GM18511 (cell line): ENCODE data around the gene LGR5.
A peak's percentile ranks its signal among the peaks of the same experiment; 100 is the strongest.

Experiments
- ATAC-seq: cut with Tn5 transposase; IDR thresholded peaks from one replicate; pipeline ENCODE4 v1.9.1; 2021; ENCODE audit warnings: mild to moderate bottlenecking, moderate library complexity; ENCODE audit not compliant: unreplicated experiment

The LGR5 gene

GRCh38 chr12:71436696-71437095 is 2.9 kb upstream of the LGR5 start:
- ATAC-seq: no peak

DNA sequence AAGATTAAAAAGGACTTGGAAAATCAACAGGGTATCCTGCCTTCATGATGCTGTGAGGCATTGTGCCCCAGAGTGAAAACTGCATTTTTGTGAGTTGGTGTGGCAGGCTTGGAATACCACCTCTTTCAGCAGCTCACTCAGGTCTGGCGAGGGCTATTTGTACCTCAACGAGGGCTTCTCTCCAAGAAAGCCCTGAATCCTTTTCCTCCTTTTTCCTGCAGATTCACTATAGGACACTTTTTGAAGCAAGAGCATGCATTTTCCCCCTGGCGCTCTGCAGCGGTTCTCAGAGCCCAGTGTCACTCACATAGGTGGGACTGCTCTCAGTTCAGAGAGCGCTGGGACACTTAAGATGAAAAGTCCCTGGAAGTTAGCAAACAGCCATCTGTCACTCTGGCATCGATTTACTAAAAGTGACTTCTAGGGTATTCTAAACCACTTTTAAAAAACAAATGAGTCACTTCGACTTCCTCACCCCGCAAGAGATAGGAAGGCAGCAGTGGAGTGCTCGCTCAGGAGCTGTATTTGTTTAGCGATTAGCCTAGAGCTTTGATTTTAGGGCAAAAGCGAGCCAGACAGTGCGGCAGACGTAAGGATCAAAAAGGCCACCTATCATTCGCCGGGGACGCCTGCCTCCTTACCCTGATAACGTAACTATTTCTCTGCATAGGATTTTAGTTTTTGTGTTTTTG is 782 bp upstream of the LGR5 start:
- ATAC-seq: no peak

DNA sequence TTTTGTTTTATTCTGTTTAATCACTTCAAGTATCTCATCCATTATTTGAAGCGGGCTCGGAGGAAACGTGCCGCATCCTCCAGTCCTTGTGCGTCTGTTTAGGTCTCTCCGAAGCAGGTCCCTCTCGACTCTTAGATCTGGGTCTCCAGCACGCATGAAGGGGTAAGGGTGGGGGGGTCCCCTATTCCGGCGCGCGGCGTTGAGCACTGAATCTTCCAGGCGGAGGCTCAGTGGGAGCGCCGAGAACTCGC is 311 bp upstream of the LGR5 start:
- peak; percentile 21 for ATAC-seq

- no peak for ATAC-seq
Observed at GRCh38 chr12:71440345-71440762, 756 bp downstream of the LGR5 start.

GRCh38 chr12:71440763-71441748 is 1.5 kb downstream of the LGR5 start:
- peak; percentile 61 for ATAC-seq

GRCh38 chr12:71441836-71442566 is 2.4 kb downstream of the LGR5 start:
- no peak for ATAC-seq

DNA sequence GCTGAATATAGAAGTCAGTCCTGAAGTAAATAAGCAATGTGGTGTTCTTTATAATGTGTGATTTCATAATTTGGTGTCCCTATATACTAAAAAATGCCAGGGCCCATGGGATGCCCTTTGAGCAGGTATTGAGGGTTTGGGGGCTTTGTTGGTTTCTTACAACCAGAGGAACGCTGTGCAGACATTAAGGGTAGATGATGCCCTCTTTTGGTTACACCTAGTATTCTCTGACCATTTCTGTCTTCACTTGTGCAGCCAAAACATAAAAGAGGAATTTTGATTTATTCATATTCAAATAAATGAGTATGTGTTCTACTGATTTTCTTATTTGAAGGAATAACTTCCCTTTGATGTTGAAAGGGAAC is 3.0 kb downstream of the LGR5 start:
- no peak for ATAC-seq

DNA sequence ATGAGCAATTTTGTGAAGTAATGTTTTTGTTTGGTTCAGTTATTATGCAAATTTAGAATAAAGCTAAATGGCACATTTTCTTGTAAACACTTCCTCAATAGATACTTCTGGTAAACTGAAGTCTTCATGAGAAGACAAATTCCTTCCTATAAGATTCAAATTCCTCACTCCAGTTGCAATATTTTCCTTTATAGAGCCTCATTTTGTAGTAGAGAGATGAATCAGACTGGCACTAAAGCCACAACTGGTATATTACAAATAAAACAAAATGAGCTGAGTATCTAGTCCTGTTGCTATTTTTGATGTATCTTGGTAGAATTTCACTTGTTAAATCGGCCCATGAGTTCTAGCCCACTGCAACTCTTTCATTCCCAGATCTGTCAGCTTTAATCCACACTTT is 5.5 kb downstream of the LGR5 start:
- no peak for ATAC-seq

DNA sequence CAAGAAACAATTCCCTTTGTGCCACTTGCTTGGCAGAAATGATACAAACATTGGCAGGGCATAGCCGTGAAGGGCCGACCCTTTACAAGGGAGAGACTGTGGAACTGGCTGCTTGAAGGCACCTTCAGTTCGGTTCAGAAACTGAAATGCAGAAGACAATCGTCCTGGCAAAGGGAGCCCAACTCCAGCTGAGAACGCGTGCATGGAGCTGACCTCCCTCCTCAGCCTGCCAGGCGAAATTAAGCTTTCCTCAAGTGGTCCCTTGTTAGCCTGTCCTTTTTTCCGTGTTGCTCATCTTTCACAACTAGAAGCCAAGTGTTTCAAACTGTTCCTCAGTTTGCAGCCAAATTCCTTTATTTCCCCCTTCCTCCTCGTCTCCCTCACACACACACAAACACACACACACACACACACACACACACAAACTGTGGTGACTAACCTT is 8.1 kb downstream of the LGR5 start:
- no peak for ATAC-seq

- no peak for ATAC-seq
Observed at GRCh38 chr12:71448150-71448581, 8.6 kb downstream of the LGR5 start.

DNA sequence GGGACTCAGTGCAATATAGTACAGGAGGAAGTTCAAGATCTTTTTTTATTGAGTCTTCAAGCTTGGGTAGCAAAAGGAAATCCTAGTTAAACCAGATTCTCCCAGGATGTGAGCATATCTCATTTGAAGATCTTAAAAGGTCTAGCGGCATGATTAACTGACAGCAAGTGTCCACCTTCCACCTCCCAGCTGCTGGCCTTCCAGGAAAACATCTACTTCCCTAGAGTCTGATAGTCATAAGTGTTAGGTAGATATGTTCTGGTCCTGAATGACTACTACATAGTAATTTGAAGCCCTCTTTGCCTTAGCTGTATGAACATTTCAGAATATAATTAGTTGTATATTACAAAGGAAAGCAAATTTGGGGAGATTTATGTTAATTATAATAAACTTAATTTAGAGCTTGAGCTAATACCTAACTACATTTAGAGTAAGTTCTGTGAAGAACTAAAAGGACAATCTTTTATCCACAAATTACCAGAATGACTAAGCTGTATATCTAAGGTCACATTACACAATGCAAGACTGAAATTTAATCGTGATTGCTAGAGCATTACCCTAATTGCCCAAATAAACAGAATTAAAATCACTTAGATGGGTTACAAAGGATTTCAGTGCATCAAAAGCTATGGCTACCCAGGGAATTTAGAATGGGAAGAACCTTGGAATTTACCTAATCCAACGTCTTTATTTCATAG is 9.9 kb downstream of the LGR5 start:
- ATAC-seq: no peak

GRCh38 chr12:71452006-71452405 is 12.4 kb downstream of the LGR5 start:
- ATAC-seq: no peak

DNA sequence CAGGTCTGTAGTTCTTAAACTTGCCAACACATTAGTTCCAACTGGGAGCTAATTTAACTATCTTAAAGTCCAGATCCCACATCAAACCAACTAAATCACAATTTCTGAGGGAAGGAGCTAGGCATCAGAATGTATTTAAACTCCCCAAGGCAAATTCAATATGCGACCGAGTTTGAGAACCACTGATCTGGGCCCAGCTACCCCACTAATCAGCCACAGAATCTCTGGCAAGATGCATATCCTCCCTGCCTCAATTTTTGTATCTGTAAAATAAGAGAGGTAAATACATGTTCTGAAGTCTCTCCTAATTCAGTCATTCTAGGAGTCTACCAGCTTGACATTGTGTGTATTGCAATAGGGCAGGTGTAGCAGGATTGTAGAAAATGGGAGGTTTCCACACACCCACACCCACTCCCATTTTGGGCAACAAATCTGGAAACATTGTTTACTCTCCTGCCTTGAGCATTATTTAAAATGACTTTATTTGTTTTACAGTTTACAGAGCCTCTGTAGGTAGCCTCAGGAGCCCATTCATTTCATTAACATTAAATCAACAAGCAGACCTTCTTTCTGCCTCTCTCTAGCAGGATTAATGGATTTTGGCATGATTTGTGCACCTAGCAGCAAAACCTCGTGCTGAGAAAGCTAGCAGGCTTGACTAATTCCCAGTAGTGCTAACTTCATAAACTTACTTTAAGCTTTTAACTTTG is 15.6 kb downstream of the LGR5 start:
- ATAC-seq: no peak

DNA sequence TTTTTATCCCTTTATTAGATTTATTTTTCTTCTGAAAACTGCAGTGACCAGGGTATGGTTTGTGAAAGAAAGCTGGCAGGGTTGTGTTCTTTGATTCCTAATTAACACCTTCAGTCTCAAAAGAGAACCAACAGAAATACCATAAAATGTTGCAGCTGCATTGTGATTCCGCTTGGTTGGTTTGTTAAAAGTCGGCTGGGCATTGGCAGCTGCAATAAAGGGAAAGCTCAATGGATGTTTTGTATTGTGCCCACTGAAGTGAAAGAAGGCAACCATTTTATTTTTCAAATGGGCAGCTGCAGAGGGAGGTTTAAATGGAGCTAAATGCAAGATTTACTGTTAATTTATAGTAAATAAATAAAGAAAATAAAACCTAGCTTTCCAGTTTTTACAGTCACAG is 16.7 kb downstream of the LGR5 start:
- ATAC-seq: no peak

DNA sequence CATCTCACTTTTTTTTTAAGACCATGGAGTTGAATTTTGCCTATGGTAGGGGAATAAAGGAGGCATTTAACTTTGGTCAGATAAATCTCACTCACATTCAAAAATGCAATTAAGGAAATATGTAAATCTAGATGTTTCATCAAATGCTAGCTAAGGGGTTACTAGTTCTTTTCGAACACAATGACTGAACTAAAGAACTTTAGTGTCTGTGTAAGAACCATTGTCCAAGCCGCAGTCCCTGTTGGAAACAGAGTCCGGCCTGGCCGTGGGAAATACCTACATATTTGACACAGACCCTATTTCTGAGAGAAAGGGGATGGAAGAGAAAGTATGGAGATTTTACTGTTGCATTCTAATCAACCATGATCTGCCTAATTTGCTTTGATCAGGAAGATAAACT is 17.4 kb downstream of the LGR5 start:
- ATAC-seq: no peak

DNA sequence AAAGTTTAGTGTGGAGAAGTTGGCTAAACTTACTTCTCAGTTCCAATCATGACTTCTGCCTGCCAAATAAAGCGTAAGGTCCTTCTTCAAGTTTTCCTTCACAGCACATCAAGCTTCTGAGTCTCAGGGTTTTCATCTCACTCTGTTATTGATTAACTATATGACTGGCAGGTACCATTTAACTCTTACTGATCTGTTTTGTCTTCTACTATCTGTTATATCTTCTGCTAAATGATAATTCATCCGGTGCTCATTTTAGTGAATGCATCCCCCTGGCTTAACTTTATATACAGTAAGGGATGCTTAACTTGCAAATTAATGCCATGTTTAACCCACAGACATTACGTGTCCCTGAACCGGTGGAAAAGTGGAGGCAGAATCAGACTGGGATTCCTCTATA is 20.7 kb downstream of the LGR5 start:
- ATAC-seq: no peak

- no peak for ATAC-seq
Observed at GRCh38 chr12:71460850-71461609, 21.4 kb downstream of the LGR5 start.

DNA sequence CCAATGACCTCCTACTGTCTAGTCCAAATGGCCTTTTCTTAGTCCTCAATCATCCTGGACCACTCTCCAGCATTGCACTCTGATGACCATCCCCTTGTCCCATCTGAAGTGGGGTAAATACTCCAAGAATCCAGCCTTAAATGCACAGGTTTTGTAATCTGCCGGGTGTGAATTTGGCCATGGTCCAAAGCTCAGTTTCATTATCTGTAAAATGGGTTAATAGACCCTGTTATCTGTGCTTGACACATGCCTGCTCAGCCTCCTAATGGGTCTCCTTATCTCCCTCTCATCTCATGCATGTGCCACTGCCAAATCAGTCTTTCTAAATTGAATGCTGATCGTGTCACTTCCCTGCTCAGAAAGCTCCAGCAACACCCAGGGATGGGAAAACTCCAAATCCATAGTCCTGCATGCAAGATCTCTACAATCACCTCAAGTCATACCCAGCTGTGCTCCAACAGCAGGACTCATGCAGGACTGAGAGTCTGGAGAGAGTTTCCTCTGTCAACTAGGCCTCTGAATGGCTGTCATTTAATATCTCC is 22.3 kb downstream of the LGR5 start:
- ATAC-seq: no peak

DNA sequence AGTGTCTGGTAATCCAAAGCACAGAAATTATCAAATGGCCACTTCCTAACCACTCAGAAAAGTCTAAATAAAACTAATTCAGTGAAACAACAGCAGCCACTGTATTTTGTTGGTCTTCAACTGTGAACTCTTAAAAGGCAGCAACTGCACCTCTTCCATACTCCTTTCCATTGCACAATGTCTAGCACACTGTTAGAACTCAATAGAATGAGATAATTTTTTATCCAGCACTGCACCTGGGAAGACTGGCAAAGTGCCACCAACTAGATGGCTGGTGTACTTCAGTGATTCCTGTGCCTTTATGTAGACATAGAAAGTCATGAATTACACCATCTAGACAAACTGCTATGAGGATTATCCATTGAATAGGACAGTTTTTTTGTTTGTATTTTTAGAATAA is 26.2 kb downstream of the LGR5 start:
- no peak for ATAC-seq
